HL-60/S4 treated with retinoic acid at 250 ng/mL for 4 days and 3 days (cell line): ENCODE results near the gene CRBN.

Experiments
- in situ Hi-C: fragments of 300-500 bp; cut with MboI; formaldehyde crosslinking; loops from 2 replicates; pipeline ENCODE4 v1.7.0; 2022; ENCODE audit warnings: low sequenced_read_pairs

The CRBN gene

GRCh38 chr3:3125977-3126376, 53.5 kb downstream of the CRBN start:
- in situ Hi-C loops, result no loop called here

GRCh38 chr3:3119393-3119851, 60.1 kb downstream of the CRBN start:
- in situ Hi-C loops, result no loop called here

- in situ Hi-C loops, result no loop called here
Observed at GRCh38 chr3:3117651-3118050, 61.8 kb downstream of the CRBN start.

- in situ Hi-C loops, result no loop called here
Observed at GRCh38 chr3:3113042-3113709, 66.3 kb downstream of the CRBN start.

- in situ Hi-C loops, result no loop called here
Observed at GRCh38 chr3:3110749-3111361, 68.6 kb downstream of the CRBN start.

GRCh38 chr3:3110299-3110630, 69.2 kb downstream of the CRBN start, which contains the start of gene IL5RA:
Gene IL5RA, minus strand, starts transcription at chr3:3110374. Its CDS starts 5,390 bp downstream, at chr3:3104984.
- in situ Hi-C loops, result no loop called here

GRCh38 chr3:3109407-3110298, 69.8 kb downstream of the CRBN start:
- in situ Hi-C loops, result no loop called here

GRCh38 chr3:3107858-3108257, 71.6 kb downstream of the CRBN start:
- in situ Hi-C loops, result no loop called here

- in situ Hi-C loops, result no loop called here
Observed at GRCh38 chr3:3107181-3107580, 72.3 kb downstream of the CRBN start.

- in situ Hi-C loops, result no loop called here
Observed at GRCh38 chr3:3105815-3106214, 73.7 kb downstream of the CRBN start.

GRCh38 chr3:3105246-3105645, 74.2 kb downstream of the CRBN start:
- in situ Hi-C loops, result no loop called here

GRCh38 chr3:3102751-3103150, 76.7 kb downstream of the CRBN start:
- in situ Hi-C loops, result no loop called here

GRCh38 chr3:3101660-3102458, 77.6 kb downstream of the CRBN start:
- in situ Hi-C loops, result no loop called here
